ENCODE measurements around the gene GBP2.

- TF ChIP-seq POLR2A (IDR thresholded peaks at IDR 0.05; ENCODE audit: low read depth, low read length) (no peak), POLR2AphosphoS5 (IDR thresholded peaks at IDR 0.05; ENCODE audit: low read depth, low read length) (no peak)
Measured at GRCh38 chr1:89065079-89065868, 60.6 kb downstream of the GBP2 start, which contains the start of gene GBP1.

All from GM12891 (cell line).